Duodenal mucosa (tissue), 2 donors: Measurements from ENCODE around the gene ARHGEF16.

ENCODE experiments used
- H3K27ac ChIP-seq: one replicate; pipeline ENCODE4 v1.7.0; 2013; ENCODE audit warnings: low read depth, low read length
- H3K27me3 ChIP-seq, 2 donors: one replicate each; pipeline ENCODE4 v1.7.0; 2013; ENCODE audit warnings: low read length in 2 of 2, control low read depth in 1 of 2; ENCODE audit not compliant: insufficient read depth in 2 of 2, control insufficient read depth in 1 of 2
- H3K36me3 ChIP-seq, 2 donors: one replicate each; pipeline ENCODE4 v1.7.0; 2013; ENCODE audit warnings: low read length in 2 of 2, control low read depth in 1 of 2; ENCODE audit not compliant: insufficient read depth in 2 of 2, control insufficient read depth in 1 of 2
- H3K4me1 ChIP-seq, 2 donors: one replicate each; pipeline ENCODE4 v1.7.0; 2013; ENCODE audit warnings: low read length in 2 of 2, control low read depth in 1 of 2; ENCODE audit not compliant: insufficient read depth in 2 of 2, control insufficient read depth in 1 of 2
- H3K4me3 ChIP-seq, 2 donors: one replicate each; pipeline ENCODE4 v1.7.0; 2013; ENCODE audit warnings: low read length in 2 of 2, low read depth in 1 of 2
- H3K9ac ChIP-seq, 2 donors: one replicate each; pipeline ENCODE4 v1.7.0; 2013; ENCODE audit warnings: low read length in 2 of 2, low read depth in 1 of 2
- H3K9me3 ChIP-seq, 2 donors: one replicate each; pipeline ENCODE4 v1.7.0; 2013; ENCODE audit warnings: low read length in 2 of 2, control low read depth in 1 of 2; ENCODE audit not compliant: control insufficient read depth in 1 of 2

ARHGEF16 gene

GRCh38 chr1:3508757-3509415, 54.4 kb downstream of the ARHGEF16 start:
- Histone ChIP-seq H3K27ac (no peak overlapping the region), H3K27me3 (no peaks in the 10 kb centered on the region), H3K36me3 (no peaks in the 10 kb centered on the region), H3K4me3 (no peak overlapping the region), H3K9me3 (no peaks in the 10 kb centered on the region), H3K4me1 (no peaks in the 10 kb centered on the region), H3K9ac (no peak overlapping the region)

DNA sequence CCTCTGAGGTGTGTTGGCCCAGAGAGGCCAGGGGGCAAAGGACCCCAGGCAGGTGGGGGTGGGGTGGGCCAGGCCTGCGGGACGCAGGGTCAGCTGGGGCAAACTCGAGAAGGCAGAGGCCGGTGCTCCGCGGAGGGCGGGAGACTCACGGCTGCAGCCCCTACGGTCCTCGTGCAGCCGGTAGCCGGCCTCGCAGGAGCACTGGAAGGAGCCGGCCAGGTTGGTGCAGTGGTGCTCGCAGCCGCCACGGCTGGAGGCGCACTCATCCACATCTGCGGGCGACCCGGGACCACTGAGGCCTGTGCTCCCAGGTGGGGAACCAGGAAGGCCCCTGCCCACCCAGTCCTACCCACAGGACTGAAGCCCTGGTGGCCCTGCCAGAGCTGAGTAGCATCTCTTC, 55.3 kb downstream of the ARHGEF16 start:
- no peaks in the 10 kb centered on the region for H3K27me3 ChIP-seq
- no peak overlapping the region for H3K27ac ChIP-seq
- no peaks in the 10 kb centered on the region for H3K36me3 ChIP-seq
- no peaks in the 10 kb centered on the region for H3K4me1 ChIP-seq
- H3K9ac ChIP-seq = no peak overlapping the region
- no peak overlapping the region for H3K4me3 ChIP-seq
- no peaks in the 10 kb centered on the region for H3K9me3 ChIP-seq

DNA sequence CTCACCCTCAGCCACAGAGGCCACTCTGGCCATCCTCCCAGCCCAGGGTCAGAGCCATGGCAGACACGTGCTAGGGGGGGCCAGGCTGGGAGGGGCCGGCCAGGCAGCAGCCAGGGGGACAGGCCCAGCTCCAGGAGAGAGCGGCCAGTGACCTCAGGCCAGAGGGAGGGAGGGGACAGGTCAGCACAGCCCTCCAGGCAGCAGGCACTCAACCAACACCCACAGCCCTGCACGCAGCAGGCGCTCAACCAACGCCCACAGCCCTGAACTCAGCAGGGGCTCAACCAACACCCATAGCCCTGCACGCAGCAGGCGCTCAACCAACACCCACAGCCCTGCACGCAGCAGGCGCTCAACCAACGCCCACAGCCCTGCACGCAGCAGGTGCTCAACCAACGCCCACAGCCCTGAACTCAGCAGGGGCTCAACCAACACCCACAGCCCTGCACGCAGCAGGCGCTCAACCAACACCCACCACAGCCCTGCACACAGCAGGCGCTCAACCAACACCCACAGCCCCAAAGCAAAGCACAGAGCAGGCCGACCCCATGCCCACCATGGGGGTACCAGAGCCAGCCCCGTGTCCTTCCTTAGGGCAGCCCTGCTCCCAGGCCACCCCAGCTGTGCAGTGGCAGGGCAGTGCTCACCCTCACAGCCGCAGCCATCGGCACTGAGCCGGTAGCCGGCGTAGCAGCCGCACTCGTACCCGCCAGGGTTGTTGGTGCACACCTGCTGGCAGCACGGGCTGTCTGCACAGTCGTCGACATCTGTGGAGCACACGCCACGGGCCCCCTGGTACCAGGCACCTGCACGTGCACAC, 55.9 kb downstream of the ARHGEF16 start:
- Histone ChIP-seq H3K4me3 (no peak overlapping the region), H3K9me3 (no peaks in the 10 kb centered on the region), H3K36me3 (no peaks in the 10 kb centered on the region), H3K9ac (no peak overlapping the region), H3K4me1 (no peaks in the 10 kb centered on the region), H3K27ac (no peak overlapping the region), H3K27me3 (no peaks in the 10 kb centered on the region)

- H3K27ac ChIP-seq = no peak overlapping the region
- H3K4me3 ChIP-seq = no peak overlapping the region
- no peak overlapping the region for H3K9ac ChIP-seq
- H3K27me3 ChIP-seq = no peaks in the 10 kb centered on the region
- H3K36me3 ChIP-seq = no peaks in the 10 kb centered on the region
- no peaks in the 10 kb centered on the region for H3K4me1 ChIP-seq
- H3K9me3 ChIP-seq = no peaks in the 10 kb centered on the region
Measured at GRCh38 chr1:3510956-3511250, 56.4 kb downstream of the ARHGEF16 start.

- Histone ChIP-seq H3K4me3 (no peak overlapping the region), H3K36me3 (no peaks in the 10 kb centered on the region), H3K4me1 (no peaks in the 10 kb centered on the region), H3K9ac (no peak overlapping the region), H3K27me3 (no peaks in the 10 kb centered on the region), H3K27ac (no peak overlapping the region), H3K9me3 (no peaks in the 10 kb centered on the region)
Measured at GRCh38 chr1:3511306-3511705, 56.8 kb downstream of the ARHGEF16 start.

GRCh38 chr1:3511856-3512255, 57.4 kb downstream of the ARHGEF16 start:
- Histone ChIP-seq H3K9me3 (no peaks in the 10 kb centered on the region), H3K36me3 (no peaks in the 10 kb centered on the region), H3K4me1 (no peaks in the 10 kb centered on the region), H3K4me3 (no peak overlapping the region), H3K9ac (no peak overlapping the region), H3K27ac (no peak overlapping the region), H3K27me3 (no peaks in the 10 kb centered on the region)

- no peaks in the 10 kb centered on the region for H3K4me1 ChIP-seq
- no peaks in the 10 kb centered on the region for H3K9me3 ChIP-seq
- no peak overlapping the region for H3K27ac ChIP-seq
- no peaks in the 10 kb centered on the region for H3K36me3 ChIP-seq
- H3K4me3 ChIP-seq = no peak overlapping the region
- no peaks in the 10 kb centered on the region for H3K27me3 ChIP-seq
- no peak overlapping the region for H3K9ac ChIP-seq
Measured at GRCh38 chr1:3514404-3514803, 59.9 kb downstream of the ARHGEF16 start.

DNA sequence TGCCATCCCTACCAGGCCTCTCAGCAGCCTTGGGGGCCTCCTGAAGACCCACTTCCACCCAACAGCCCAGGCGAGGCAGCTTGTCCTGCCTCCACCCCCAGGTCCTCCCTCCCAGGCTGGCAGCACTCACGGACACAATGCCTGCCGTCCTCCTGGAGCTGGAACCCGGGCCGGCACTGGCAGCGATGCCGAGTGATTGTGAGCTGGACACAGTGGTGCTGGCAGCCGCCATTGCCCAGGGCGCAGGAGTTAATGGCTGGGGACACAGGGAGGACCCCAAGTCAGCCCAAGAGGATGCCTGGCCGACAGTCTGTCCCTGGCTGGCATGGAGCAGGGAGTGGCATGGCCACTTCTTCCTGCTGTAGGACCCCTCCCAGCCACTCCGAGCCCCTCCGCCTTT, 60.8 kb downstream of the ARHGEF16 start:
- H3K36me3 ChIP-seq = no peaks in the 10 kb centered on the region
- H3K27ac ChIP-seq = no peak overlapping the region
- H3K4me3 ChIP-seq = no peak overlapping the region
- H3K9ac ChIP-seq = no peak overlapping the region
- no peaks in the 10 kb centered on the region for H3K27me3 ChIP-seq
- no peaks in the 10 kb centered on the region for H3K9me3 ChIP-seq
- H3K4me1 ChIP-seq = no peaks in the 10 kb centered on the region

DNA sequence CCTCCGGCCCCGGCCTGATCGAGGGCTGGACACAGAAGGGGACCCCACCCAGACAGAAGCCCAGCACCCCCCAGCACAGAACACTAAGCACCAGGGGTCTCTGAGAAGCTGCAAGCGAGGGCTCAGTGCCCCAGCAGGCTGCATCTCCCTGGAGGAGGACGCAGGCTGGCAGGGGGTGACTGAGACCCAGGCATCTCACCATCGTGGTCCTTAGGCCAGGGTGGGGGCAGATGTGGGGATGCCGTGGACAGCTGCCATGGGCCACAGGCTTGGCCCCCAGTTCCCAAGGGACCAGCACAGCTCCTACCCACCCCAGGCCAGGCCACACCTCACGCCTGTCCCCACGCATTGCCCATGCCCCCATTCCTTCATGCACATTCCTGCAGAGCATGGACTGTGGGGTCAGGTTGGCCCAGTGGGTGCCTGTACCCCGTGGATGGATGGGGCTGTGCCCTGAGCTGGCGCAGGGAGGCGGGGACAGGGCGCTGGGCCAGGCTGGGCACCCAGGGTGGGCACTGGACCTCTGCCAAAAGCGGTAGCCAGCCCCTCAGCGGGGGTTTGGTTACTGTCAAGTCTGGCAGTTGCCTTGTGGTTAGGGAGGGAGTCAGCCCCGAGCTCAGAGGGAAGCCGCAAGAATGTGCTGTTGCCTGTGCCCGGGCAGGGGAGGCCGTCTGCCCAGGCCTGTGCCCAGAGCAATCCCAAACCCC, 61.5 kb downstream of the ARHGEF16 start:
- Histone ChIP-seq H3K9me3 (no peaks in the 10 kb centered on the region), H3K4me3 (no peak overlapping the region)

GRCh38 chr1:3516481-3516869, 62.0 kb downstream of the ARHGEF16 start:
- Histone ChIP-seq H3K36me3 (no peaks in the 10 kb centered on the region), H3K9me3 (no peaks in the 10 kb centered on the region), H3K27me3 (no peaks in the 10 kb centered on the region), H3K9ac (no peak overlapping the region), H3K27ac (no peak overlapping the region), H3K4me3 (no peak overlapping the region), H3K4me1 (no peaks in the 10 kb centered on the region)

More for the DNA sequence above, 61.5 kb downstream of the ARHGEF16 start:
- no peak overlapping the region for H3K27ac ChIP-seq
- no peaks in the 10 kb centered on the region for H3K27me3 ChIP-seq
- H3K4me1 ChIP-seq = no peaks in the 10 kb centered on the region
- H3K36me3 ChIP-seq = no peaks in the 10 kb centered on the region
- no peak overlapping the region for H3K9ac ChIP-seq
